Activated CD8-positive, alpha-beta memory T cell treated with anti-CD3 and anti-CD28 coated beads for 24 hours (primary cell): ENCODE measurements around the gene SNRPD2.

ENCODE experiments used
- DNase-seq: peaks from one replicate; pipeline ENCODE4 v3.0.0-alpha.2; 2020

SNRPD2 gene

DNA sequence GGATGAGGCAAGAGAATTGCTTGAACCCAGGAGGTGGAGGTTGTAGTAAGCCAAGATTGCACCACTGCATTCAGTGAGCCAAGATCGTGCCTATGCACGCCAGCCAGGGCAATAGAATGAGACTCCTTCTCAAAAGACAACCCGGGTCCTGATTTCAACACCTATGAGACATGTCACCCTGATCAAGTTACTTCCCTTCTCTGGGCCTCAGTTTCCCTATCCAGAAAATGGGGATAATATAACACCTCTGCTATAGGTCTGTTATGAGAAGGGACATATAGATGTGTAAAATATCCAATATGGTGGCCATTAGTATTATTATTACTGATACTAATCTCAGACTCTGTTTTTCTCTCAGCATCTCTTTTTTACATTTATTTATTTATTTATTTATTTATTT is 36.7 kb downstream of the SNRPD2 start:
- DNase-seq: no peak

DNA sequence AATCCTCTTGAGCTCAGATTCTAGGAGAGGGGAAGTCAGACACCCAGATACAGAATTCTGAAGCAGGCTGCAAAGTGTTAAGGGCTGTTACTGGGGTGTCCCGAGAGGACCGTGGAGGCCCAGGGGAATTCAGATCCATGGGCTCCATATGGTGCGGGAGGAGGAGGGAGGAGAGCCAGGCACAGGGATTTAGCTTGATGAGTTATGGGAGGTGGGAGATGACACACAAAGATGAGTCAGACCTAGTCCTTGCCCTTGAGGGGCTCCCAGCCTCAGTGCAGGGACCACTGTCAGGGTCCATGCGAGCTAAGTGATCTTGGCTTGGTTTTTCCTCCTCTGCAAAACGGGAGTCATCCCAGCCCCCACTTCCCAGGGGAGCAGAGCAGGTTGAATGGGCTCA is 38.1 kb downstream of the SNRPD2 start:
- no peak for DNase-seq

DNA sequence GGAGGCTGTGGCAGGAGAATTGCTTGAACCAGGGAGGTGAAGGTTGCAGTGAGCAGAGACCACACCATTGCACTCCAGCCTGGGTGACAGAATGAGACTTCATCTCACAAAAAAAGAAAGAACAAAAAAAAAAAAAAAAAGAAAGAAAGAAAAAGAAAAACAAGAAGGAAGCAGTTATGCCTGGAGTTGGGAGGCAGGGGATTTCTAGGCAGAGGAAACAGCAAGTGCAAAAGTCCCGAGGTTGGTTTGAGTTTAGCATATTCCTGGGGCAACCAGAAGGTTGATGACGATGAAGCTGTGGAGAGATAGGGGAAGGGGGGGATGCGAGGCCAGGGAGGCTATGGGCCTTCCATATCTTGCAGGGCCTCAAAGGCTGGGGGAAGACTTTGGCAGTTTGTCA is 41.0 kb downstream of the SNRPD2 start:
- DNase-seq: no peak

DNA sequence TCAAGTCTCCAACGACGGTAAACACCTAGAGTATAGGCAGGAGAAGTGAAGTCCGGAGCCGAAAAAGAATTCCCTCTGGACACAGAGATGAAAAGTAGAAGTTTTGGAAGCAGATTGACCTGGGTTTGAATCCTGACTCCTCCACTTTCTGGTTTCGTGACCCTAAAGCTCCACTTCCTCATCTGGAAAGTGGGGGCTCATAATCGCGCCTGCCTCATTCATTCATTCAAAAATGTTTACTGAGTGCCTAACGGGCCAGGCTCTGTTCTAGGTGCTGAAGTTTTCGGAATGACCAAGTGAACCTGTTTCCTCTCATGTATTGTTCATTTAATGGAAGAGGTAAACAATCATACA is 45.4 kb downstream of the SNRPD2 start:
- DNase-seq: no peak

DNA sequence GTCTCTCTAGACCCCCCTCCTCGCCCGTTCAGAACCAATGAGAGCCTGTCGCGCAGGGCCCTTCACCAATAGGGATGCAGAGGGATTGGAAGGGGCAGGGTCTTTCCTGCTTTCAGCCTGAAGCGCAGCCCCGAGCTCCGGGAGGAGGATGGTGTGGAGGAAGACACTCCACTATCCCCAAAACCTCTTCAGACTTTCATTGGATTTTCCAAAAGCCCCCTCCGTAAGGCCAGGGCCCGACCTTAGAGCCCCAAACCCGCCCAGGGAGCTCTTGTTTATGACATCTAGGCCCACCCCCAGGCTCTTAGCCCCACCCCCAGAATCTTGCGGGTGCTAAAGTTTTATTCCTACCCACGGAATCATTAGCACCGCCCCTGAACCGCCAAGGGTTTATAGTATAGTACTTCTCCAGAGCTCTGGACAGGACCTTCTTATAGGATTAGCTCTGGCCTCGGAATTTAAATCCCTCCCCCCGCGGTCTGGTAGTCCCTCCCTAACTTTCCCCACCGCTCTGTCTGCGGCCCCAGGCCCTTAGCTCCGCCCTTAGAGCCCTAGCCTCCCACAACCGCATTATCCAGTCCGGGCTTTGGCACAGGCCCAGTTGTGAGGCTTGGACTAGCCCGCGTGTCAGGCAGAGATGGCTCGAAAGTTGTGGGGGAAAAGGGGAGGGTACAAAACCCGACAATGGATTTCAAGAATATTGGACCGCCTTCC is 46.0 kb downstream of the SNRPD2 start:
- peak; percentile 91 for DNase-seq

DNA sequence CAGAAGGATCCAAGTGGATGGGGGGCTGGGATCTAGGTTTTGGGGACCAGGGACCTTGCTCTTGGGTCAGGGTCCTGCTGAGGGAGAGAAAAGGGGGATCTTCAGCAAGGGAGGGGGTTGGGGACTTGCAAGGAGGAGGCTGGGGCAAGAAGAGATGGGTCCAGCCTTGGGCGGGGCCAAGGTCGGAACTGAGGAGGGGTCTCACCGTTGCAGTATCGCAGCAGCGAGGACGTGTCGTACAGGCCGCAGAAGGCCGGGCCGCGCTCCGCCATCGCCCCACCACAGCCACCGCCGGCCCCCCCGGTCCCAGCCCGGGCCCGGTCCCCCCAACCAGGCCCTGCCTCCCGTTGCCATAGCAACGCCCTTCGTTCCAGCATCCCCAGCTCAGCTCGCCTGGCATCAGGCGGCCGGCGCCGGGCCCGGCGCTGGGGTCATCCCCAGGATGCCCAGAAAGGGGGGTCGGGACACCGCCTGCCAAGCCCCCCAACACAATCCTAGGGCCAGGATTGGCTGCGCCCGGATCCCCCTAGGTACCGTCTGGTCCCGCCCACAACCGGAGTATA is 46.6 kb downstream of the SNRPD2 start:
- no peak for DNase-seq

DNA sequence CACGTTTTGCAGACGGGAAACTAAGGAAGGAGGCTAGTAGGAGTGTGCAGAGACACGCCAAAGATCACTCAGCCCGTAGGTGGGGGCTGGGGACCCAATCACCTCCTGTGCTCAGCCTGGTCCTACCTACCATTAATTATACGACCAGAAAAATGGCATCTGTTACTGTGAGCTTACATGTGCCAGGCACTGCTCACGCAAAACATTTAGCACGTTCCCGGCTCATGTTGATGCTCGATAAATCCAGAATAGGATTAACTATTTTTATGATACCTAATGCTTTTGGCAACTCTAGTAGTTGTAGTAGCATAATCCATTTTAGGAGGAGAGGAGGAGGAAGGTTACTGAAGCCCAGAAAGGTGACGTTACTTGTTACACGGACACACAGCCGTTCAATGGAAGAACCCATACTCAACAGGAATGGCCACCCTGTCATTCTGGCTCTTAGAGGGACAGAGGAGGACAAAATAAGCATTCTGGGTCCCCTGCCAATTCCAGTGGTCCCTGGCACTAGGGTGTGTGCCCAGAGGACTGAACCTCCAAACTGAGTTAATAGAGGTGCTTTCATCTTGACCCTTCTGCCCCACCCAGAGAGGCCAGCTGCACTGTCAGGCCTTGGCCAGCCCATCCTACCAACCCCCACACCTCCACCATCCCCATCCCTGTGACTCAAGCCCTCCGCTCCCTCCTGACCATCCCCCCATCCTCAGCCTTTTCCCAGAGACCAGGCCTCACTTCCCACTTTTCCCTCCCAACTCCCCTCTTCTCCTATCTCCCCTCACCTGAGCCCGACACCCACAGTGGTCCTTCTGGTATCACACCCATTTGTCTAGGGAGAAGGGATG is 47.6 kb downstream of the SNRPD2 start:
- DNase-seq: no peak

DNA sequence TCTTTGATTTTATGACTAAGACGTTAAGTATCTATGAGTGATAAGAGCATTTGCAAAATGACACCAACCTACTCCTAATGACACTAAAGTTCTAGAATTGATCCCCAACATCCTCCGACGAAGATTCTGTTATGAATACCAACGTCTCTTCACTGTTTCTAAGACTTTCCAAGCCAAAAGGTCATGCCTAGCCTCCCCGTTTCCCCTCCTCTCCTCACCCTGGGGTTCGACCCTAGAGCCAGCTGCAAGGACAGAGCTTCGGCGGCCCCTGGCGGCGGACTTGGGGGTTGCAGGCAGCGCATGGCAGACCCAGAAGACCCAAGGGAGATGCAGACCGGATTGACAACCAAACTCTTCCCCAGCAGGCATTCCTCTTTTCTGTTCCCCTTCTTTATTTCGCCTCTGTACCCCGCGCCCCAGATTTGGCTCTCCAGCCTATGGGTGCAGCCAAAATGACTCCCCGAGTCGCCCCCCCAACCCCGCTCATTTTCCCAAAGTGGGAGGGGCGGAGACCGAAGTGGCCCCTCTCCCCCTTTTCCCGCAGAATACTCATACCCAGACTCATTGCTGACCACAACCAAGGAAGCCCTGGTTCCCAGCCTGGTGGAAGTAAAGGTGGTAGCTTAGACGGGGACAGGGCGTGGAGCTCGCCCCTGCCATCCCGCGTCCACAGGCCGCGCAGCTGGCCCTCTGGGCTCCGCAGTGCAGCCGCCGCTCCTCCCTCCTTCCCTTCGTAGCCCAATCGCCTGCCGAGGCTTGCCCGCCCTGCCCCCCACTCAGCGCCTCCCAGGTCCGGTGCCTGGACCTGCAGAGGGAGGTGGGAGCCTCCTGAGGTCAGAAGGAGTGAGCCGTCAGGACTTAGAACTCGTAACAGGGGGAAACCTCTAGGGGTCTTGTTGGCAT is 48.5 kb downstream of the SNRPD2 start:
- DNase-seq: peak; percentile 99

DNA sequence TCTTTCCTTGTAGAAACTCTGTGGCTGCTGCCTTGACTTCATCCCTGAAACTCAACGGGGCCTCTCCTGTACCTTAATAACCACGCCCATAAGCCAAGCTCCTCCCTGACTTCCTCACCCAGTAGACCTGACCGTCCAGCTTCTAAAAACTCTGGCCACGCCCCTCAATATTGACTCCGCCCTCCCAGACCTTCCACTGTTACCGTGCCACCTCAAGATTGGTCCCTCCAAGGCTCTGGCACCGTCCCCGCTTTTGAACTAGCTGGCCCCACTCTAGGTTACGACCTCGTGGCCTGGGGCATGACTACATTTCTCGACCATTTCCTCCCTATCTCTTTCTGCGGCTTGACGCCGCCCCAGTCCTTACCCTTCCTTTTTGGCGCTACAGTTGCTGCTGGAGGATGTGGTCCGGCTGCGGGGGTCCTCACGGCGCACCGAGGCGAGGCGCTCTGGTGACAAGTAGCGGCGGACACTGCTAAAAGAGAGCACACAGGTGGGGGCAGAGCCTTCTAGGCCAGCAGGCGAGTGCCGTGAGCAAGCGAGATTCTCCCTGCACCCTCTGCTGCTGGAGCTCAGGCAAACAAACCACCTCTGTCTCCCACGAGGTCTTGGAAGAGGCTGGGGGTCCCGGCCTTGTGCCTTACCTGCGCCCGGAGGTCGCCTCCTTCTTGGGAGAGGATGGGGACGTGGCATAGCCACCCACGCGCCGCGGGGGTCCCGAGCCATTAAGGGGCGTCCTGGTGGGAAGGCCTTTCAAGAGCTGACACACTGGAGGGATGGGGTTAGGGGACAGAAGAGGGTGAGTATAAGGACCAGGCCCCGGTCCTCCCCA is 50.3 kb downstream of the SNRPD2 start:
- DNase-seq: peak; percentile 91

DNA sequence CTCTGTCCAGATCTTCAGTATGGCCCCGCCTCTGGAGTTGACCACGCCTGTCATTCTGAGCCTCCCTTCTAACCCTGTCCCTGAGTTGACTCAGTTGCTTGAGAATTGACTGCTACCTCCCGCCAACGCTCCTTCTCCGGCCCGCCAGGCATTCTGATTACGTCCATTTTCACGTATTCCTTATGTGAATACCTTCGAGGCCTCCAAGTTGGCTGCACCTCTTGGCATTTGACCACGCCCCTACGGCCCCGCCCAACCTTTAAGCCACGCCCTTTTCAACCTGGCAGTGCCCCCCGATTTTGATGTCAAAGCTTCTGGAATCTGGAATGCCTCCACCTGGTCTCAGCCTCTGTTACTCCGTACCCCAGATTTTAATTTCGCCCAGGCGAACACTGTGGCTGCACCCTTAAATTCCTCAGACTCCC is 50.9 kb downstream of the SNRPD2 start:
- no peak for DNase-seq

DNA sequence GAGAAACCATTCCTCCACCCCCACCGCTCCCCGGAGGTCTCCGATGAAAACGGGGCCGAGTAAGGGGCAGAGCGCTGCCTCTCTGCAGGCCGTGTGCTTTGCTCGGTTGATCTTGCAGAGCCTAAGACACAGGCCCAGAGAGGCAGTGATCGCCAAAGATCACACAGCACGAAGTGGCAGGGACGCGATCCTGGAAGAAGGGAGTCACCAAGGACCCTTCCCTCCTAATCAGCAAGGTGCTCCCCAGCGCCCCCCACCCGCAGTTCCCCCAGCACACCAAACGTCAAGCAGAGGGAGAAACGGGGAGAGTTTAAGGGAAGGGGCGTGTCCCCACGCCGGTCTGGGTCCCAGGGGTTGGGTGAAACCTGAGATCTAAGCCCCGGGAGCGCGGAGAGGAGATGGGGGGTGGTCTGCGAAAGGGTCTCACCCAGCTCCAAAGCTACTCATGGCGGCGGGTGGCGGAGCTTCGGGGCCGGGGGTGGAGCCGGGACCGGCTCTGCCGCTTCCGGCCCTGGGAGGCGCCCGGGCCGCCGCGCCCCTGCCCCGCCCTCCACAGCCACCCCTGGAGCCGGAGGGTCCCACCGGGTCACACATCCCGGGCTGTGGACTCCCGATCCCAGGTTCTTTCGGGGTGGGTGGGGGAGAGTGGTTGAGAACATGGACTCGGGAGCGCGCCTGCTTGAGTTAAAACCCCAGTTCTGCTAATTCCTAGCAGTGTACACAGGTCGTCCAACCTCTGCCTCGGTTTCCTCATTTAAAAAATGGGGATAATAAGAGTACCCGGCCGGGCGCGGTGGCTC is 52.6 kb downstream of the SNRPD2 start, which contains the start of gene EML2:
Gene EML2, minus strand, starts transcription at position 468 of the 800 bp plus-strand sequence. Its CDS starts 21 bp downstream, at position 447.
- peak; percentile 81 for DNase-seq

DNA sequence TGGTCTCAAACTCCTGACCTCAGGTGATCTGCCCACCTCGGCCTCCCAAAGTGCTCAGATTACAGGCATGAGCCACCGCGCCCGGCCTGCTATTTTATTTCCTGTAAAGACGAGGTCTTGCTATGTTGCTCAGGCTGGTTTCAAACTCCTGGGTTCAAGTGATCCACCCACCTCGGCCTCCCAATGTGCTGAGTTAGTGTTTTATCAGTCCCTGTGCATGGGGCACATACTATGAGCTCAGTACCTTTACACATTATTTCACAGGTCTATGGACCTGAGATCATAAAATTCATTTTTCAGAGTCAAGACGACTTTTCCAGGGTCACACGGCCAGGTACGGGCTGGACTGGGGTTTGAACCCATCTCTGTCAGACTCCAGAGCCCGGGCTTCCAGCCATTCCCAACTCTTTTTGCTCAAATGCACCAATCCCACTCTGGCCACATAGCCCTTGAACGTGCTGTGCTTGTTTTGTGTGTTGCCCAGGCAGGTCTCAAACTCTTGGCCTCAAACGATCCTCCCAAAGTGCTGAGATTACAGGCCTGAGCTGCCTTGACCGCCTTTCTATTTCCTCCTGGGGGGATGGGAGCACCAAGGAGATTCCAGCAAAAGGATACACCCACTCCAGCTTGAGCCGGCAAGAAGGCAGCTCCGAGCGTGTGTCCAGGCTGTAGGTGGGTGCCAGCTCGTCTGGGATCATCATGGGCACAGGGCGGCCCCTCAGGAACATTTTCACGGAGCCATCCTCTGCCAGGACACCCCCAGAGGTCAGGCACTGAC is 53.7 kb downstream of the SNRPD2 start:
- DNase-seq: no peak
